Motor neuron (in vitro differentiated cells): Measurements from ENCODE around the gene OGFOD2. TPM values are rescaled to one million over a fixed set of nuclear protein-coding genes. Genes with fewer than 3 reads are reported as not detected.

Experiments
- ATAC-seq, 8 experiments: fragments of 200-7000 bp; cut with Tn5 transposase; replicated peaks in 6 of 8; 2 replicates each; pipeline ENCODE4 v1.8.0; 2021; ENCODE audit warnings: mild to moderate bottlenecking in 8 of 8, moderate library complexity in 8 of 8
- H3K27ac ChIP-seq, 2 donors: fragments of 250-450 bp; sonication (Bioruptor Pico); 2 replicates each; pipeline ENCODE4 v1.9.0; 2021; ENCODE audit warnings: antibody characterized with exemption in 2 of 2, mild to moderate bottlenecking in 2 of 2, moderate library complexity in 1 of 2
- H3K4me1 ChIP-seq, 2 donors: fragments of 250-450 bp; sonication (Bioruptor Pico); replicated peaks in 1 of 2; 2 replicates each; pipeline ENCODE4 v1.6.1; 2021; ENCODE audit warnings: antibody characterized with exemption in 2 of 2, mild to moderate bottlenecking in 2 of 2, moderate library complexity in 1 of 2
- H3K4me3 ChIP-seq, 5 donors: fragments of 250-450 bp; sonication (Bioruptor Pico); 2 replicates each; pipeline ENCODE4 v1.9.0; 2021; ENCODE audit warnings: antibody characterized with exemption in 5 of 5, mild to moderate bottlenecking in 5 of 5, moderate library complexity in 4 of 5
- whole genome bisulfite sequencing, 10 experiments: fragments of 450-650 bp; shearing (Covaris generic); methylation state at CpG; one replicate each; pipeline ENCODE4 v1.0.0; 2022; 5-methylcytosine and 5-hydroxymethylcytosine counted together
- in situ Hi-C, 9 experiments: fragments of 400-800 bp; cut with MboI; loops; one replicate each; pipeline ENCODE4 v1.15.0; 2021; ENCODE audit warnings: low sequenced_read_pairs in 9 of 9, low pct_unique_long_range_greater_than_20kb in 2 of 9; ENCODE audit not compliant: unreplicated experiment in 9 of 9
- total RNA-seq, 8 experiments: library from RNA; unstranded; fragments of 300-600 nt; gene quantifications; 2 replicates each; pipeline versions ENCODE4 v1.2.3 to v1.2.4, GENCODE V29; 2022

OGFOD2 gene
- total RNA-seq, 8 experiments from 2014 or later: 7.1 to 17.7 (median 11.9) TPM

GRCh38 chr12:122997343-122998250 is 22.6 kb downstream of the OGFOD2 start:
- no peak overlapping the region for H3K27ac ChIP-seq
- in situ Hi-C loops: no loop called here
- no peak for ATAC-seq
- WGBS, 10 experiments: 90 to 100% methylated on average over 1 to 2 of the region's 25 CpGs; no CpG with 5 or more reads in 8 of the 10 experiments
- H3K4me1 ChIP-seq: no peaks in the 10 kb centered on the region
- H3K4me3 ChIP-seq: no peak overlapping the region

GRCh38 chr12:122998316-122998715 is 23.3 kb downstream of the OGFOD2 start:
- in situ Hi-C loops: no loop called here
- no peak overlapping the region for H3K4me3 ChIP-seq
- H3K4me1 ChIP-seq: no peaks in the 10 kb centered on the region
- 67 to 80% (median 76%) methylated on average over 1 to 3 of the region's 4 CpGs; no CpG with 5 or more reads in 7 of the 10 experiments for WGBS, 10 experiments
- no peak overlapping the region for H3K27ac ChIP-seq
- ATAC-seq: no peak

GRCh38 chr12:122999196-122999946 is 24.3 kb downstream of the OGFOD2 start:
- 54 to 70% methylated on average over 2 to 3 of the region's 8 CpGs; no CpG with 5 or more reads in 8 of the 10 experiments for WGBS, 10 experiments

GRCh38 chr12:122999986-123000420 is 25.0 kb downstream of the OGFOD2 start:
- ATAC-seq: no peak
- H3K4me1 ChIP-seq: no peaks in the 10 kb centered on the region
- H3K4me3 ChIP-seq: no peak overlapping the region
- WGBS, 10 experiments: 62 to 100% (median 78%) methylated on average over 1 to 10 of the region's 20 CpGs; no CpG with 5 or more reads in 3 of the 10 experiments
- H3K27ac ChIP-seq: no peak overlapping the region
- in situ Hi-C loops: no loop called here

More at GRCh38 chr12:122999196-122999946, 24.3 kb downstream of the OGFOD2 start:
- Histone ChIP-seq H3K4me1 (no peaks in the 10 kb centered on the region), H3K4me3 (no peak overlapping the region), H3K27ac (no peak overlapping the region)
- no peak for ATAC-seq
- in situ Hi-C loops: no loop called here

GRCh38 chr12:123000578-123000977 is 25.5 kb downstream of the OGFOD2 start:
- Histone ChIP-seq H3K4me1 (no peaks in the 10 kb centered on the region), H3K4me3 (no peak overlapping the region), H3K27ac (no peak overlapping the region)
- in situ Hi-C loops: no loop called here
- no peak for ATAC-seq
- WGBS, 10 experiments: 70% methylated on average over 2 of the region's 10 CpGs; no CpG with 5 or more reads in 9 of the 10 experiments

GRCh38 chr12:123001464-123001863 is 26.4 kb downstream of the OGFOD2 start:
- H3K4me3 ChIP-seq: no peak overlapping the region
- WGBS, 10 experiments: 67 to 100% (median 100%) methylated on average over 1 to 3 of the region's 3 CpGs; no CpG with 5 or more reads in 5 of the 10 experiments

GRCh38 chr12:123003257-123003656 is 28.2 kb downstream of the OGFOD2 start:
- WGBS, 10 experiments: 20 to 90% (median 80%) methylated on average over 1 to 6 of the region's 6 CpGs; no CpG with 5 or more reads in 5 of the 10 experiments
- H3K27ac ChIP-seq: no peak overlapping the region
- ATAC-seq: no peak
- H3K4me1 ChIP-seq: no peaks in the 10 kb centered on the region
- in situ Hi-C loops: no loop called here
- no peak overlapping the region for H3K4me3 ChIP-seq

More at GRCh38 chr12:123001464-123001863, 26.4 kb downstream of the OGFOD2 start:
- no peaks in the 10 kb centered on the region for H3K4me1 ChIP-seq
- no peak overlapping the region for H3K27ac ChIP-seq
- in situ Hi-C loops: no loop called here
- no peak for ATAC-seq

- no peak for ATAC-seq
- H3K4me3 ChIP-seq: no peak overlapping the region
- no peaks in the 10 kb centered on the region for H3K4me1 ChIP-seq
- H3K27ac ChIP-seq: no peak overlapping the region
- in situ Hi-C loops: no loop called here
- 40 to 100% (median 87%) methylated on average over 1 to 3 of the region's 14 CpGs; no CpG with 5 or more reads in 7 of the 10 experiments for WGBS, 10 experiments
Measured at GRCh38 chr12:123004287-123004686, 29.2 kb downstream of the OGFOD2 start.

- no peak overlapping the region for H3K4me3 ChIP-seq
- no peaks in the 10 kb centered on the region for H3K4me1 ChIP-seq
- ATAC-seq: no peak
- in situ Hi-C loops: no loop called here
- 77 to 90% (median 85%) methylated on average over 5 to 9 of the region's 22 CpGs; no CpG with 5 or more reads in 6 of the 10 experiments for WGBS, 10 experiments
- H3K27ac ChIP-seq: no peak overlapping the region
Measured at GRCh38 chr12:123005081-123005626, 30.1 kb downstream of the OGFOD2 start.

GRCh38 chr12:123006977-123007376 is 31.9 kb downstream of the OGFOD2 start:
- ATAC-seq: no peak
- no peak overlapping the region for H3K4me3 ChIP-seq
- H3K4me1 ChIP-seq: no peaks in the 10 kb centered on the region
- in situ Hi-C loops: no loop called here
- 67 to 100% (median 88%) methylated on average over 1 to 12 of the region's 12 CpGs; no CpG with 5 or more reads in 4 of the 10 experiments for whole genome bisulfite sequencing, 10 experiments
- no peak overlapping the region for H3K27ac ChIP-seq

GRCh38 chr12:123010110-123010509 is 35.1 kb downstream of the OGFOD2 start:
- Histone ChIP-seq H3K27ac (no peak overlapping the region), H3K4me3 (no peak overlapping the region), H3K4me1 (no peaks in the 10 kb centered on the region)
- WGBS, 10 experiments: 67 to 100% (median 71%) methylated on average over 1 of the region's 1 CpG; no CpG with 5 or more reads in 7 of the 10 experiments
- ATAC-seq: no peak
- in situ Hi-C loops: no loop called here

- WGBS, 10 experiments: 80 to 90% methylated on average over 1 to 2 of the region's 4 CpGs; no CpG with 5 or more reads in 8 of the 10 experiments
- no peaks in the 10 kb centered on the region for H3K4me1 ChIP-seq
- no peak overlapping the region for H3K4me3 ChIP-seq
- H3K27ac ChIP-seq: no peak overlapping the region
- ATAC-seq: no peak
- in situ Hi-C loops: no loop called here
Measured at GRCh38 chr12:123010681-123011080, 35.6 kb downstream of the OGFOD2 start.

- Histone ChIP-seq H3K27ac (no peak overlapping the region), H3K4me3 (no peak overlapping the region), H3K4me1 (no peaks in the 10 kb centered on the region)
- 20 to 93% (median 72%) methylated on average over 1 to 2 of the region's 6 CpGs; no CpG with 5 or more reads in 4 of the 10 experiments for WGBS, 10 experiments
- in situ Hi-C loops: no loop called here
- ATAC-seq: no peak
Measured at GRCh38 chr12:123011701-123012100, 36.7 kb downstream of the OGFOD2 start.
